HG03159 (cell line): ENCODE results near the gene GALNT15.

Source experiments
- ATAC-seq: cut with Tn5 transposase; IDR thresholded peaks from one replicate; pipeline ENCODE4 v1.9.1; 2021; ENCODE audit warnings: mild to moderate bottlenecking, moderate library complexity; ENCODE audit not compliant: unreplicated experiment

GALNT15 gene

DNA sequence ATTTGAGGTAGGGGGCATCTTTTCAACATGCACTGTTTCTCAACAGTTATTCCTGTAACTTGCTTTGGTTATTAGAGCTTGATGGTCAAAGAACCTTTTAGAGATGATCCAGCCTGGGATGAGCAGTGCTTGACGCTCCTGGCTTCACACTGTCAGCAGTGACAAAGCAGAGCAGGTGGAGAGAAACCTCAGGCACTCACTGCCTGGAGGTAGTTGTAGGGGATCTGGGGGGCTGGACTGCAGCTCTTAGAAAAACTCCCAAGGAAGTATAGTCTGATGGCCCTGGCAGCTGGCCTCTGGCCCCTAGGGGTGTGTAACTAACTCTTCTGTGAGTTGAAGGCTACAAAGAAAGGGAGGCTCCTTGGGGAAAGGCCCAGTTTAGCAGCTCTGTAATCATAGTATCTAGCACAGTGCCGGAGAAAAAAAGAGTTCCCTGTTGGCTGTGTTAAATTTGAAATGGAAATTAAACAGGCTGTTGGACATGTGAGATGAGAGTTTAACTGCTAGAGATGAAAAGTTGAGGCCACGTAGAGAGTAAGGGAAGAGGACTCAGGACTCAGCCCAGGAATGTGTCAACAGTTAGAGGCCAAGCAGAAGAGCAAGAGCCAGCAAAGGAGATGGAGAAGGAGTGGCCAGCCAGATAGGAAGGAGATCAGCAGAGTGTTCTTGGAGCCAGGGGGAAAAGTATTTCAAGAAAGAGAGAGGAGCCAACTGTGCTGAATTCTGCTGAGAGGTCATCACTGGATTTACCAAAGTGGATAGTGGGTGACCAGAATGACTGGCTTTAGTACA lies 104.7 kb downstream of the GALNT15 start:
- ATAC-seq: no peak

DNA sequence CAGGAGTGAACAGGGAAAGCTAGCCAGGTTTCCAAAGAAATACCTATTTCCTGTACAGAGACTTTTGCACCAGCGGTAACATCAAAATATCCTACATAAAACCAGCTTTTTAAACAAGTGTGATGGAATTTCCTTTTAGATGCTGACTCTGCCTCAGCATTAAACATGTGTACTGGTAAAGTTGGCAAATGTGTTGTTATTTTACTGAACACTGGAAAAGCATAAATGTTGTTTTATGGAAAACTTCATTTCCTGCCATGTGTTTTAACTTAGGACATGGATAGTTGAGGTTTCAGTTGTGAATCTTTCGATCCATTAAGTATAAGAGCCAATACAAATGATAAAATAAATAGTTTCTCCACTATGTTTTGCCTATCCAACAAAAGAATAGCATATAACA lies 106.2 kb downstream of the GALNT15 start:
- no peak for ATAC-seq
